SH-SY5Y (cell line): Measurements from ENCODE around the gene WBP1.

Source experiments
- GATA2 ChIP-seq: IDR thresholded peaks from 2 replicates; pipeline ENCODE4 v1.6.1; 2011; ENCODE audit warnings: mild to moderate bottlenecking, low read depth, low read length
- GATA3 ChIP-seq: IDR thresholded peaks from 2 replicates; pipeline ENCODE4 v1.6.1; 2011; ENCODE audit warnings: low read depth, mild to moderate bottlenecking, low read length, moderate library complexity

GRCh38 chr2:74429487-74430451 is 28.5 kb upstream of the WBP1 start:
- TF ChIP-seq GATA3 (no peak), GATA2 (no peak)
